GM19043 (cell line): ENCODE results near the gene SULT1E1.

Source experiments
- ATAC-seq: cut with Tn5 transposase; IDR thresholded peaks from one replicate; pipeline ENCODE4 v1.9.1; 2021; ENCODE audit warnings: low read depth; ENCODE audit not compliant: unreplicated experiment

The SULT1E1 gene, protein sequence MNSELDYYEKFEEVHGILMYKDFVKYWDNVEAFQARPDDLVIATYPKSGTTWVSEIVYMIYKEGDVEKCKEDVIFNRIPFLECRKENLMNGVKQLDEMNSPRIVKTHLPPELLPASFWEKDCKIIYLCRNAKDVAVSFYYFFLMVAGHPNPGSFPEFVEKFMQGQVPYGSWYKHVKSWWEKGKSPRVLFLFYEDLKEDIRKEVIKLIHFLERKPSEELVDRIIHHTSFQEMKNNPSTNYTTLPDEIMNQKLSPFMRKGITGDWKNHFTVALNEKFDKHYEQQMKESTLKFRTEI

DNA sequence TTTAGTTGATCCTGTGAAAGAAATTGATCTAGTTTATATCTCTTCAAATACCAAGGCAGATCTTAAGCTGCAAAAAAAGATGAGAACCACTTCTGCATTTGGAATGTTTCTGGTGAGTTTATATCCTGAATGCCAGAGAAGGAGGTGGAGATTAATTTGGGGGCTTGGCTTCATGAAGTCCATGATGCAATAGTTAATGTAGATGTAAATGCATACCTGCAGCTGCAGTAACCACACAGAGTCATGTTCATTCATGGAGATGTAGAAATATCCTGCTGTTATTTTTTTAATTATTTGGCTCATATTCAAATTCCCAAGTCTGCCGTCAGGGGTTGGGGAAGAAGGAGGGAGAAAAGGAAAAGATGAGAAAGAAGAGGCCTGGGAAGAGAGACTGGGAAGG is at the start of gene SULT1E1:
TSS of gene SULT1E1 (minus strand) at position 94 of the 400 bp plus-strand sequence. CDS start 2,501 bp downstream, outside the sequence.
- no peak for ATAC-seq

DNA sequence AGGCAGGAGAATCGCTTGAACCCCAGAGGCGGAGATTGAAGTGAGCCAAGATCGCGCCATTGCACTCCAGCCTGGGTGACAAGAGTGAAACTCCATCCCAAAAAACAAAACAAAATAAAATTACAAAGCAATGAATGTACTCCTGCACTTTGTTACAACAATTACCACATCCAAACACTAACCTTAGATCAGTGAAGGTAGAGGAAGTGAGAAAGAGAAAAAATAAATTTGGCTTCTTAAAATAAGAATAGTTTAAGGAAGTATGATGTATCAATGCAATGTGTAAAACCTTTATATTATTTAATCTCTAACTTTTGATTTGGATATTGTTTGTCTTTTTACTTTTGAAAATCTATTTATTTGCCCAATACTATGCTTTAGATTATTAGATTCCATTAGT is 49.2 kb upstream of the SULT1E1 start:
- peak; percentile 42 for ATAC-seq

DNA sequence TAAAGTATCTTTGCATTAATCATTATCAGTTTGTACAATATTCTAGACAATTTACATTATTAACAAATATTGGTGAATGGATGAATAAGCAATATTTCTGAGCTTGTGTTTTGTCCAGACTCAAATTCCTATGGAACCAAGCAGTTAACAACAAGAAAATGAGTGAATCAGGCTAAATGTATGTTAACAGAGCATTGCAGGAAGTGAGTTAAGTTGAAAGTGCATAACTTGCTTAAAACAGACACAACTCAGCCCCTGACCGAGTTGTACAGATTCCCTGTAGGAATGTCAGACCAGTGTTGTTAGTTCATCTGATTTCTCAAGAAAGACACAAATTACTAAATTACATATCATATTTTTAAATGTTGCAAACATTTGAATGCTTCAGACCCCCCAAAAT is 47.2 kb upstream of the SULT1E1 start:
- no peak for ATAC-seq

DNA sequence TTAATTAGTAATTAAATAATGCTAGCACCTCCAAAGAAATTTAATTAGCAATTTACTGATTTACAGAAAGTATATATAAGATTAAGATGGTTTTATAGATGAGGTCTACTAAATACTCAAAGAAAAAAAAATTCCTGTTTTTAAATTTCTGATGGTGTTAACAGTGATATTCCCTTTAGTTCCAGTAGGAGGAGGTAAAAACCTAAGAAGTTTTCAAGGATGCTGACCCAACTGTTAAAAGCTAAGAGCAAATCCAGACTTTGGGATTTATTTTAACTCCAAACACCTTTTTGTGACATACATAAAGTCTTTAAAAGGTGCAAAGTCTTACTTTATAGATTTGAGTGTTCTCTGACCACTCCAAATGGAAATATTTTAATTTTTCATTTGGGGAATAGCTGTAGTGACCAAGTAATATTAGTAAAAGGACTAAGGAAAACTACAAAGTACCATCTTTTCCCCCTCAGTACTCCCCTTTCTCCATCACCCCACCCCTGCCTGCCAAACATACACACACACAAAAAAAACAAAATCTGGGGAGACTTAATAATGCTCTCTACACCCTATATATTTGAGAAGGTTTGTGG is 36.7 kb upstream of the SULT1E1 start:
- no peak for ATAC-seq

DNA sequence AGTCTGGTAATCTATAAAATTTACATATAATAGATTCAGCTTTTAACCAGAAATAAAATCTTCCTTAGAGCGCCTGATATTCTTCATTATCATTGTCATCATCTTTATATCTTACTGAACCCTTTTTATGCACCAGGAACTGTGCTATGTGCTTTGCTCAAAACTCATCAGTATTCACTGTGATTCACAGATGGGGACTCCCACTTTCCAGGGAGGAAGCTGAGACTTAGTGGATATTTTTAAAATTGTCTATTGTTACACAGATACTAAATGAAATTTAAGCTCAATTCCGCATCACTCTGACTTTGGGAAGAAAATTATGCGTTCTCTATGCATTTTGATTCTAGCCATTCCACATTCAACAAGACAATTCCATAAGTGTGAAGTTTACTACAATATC is 34.8 kb upstream of the SULT1E1 start:
- no peak for ATAC-seq

DNA sequence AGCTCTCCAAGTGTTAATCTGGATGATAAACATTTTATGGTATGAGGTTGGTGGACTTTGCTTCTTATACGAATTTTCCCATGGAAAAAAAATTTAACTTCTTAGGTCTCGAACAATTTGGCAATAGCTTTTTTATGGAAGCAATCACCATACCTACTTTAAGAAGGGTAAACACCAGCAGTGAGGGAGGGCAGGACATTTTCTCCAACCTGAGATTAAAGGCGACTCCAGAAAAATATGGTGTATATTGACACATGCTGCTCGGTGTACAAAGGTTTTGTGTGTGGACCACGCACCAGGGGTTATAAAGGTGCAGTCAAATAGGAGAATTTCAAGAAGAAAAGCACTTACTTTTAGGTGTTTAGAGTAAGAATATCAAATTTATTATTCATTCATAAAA is 34.2 kb upstream of the SULT1E1 start:
- ATAC-seq = no peak

DNA sequence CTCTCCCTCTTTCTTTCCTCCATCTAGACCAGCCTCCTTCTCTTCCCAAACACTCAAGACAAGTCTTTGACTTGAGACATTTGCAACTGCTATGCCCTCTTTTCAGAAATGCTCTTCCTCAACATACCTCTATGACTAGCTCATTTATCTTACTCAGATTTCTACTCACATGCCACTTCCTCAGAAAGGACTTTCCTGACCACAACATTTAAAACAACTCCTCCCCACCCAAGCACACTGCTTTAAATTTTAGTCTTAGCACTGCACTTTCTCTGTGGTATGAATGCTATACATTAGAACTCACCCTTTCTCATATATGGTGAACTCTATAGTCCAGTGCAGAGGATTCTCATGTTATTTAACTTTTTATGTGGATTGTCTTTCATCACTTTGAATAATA is 28.4 kb upstream of the SULT1E1 start:
- no peak for ATAC-seq

DNA sequence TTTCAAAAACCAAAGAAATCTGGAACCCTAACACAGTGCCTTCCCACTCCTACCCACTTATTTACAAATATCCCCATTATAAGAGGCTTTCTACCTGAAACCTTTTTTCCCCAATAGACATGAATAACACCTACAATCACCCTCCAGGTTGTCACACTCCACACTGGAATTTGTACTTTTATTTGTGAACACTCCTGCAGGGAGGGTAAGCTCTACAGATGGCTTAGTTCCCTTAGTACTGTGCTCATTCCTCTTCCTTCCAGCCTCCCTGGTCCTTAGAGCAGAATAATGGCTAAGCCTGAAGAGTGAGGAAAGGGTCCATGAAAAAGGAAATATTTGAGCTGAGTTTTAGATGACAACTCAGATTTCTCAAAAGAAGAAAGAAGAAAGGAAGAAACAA is 22.2 kb upstream of the SULT1E1 start:
- ATAC-seq = no peak

DNA sequence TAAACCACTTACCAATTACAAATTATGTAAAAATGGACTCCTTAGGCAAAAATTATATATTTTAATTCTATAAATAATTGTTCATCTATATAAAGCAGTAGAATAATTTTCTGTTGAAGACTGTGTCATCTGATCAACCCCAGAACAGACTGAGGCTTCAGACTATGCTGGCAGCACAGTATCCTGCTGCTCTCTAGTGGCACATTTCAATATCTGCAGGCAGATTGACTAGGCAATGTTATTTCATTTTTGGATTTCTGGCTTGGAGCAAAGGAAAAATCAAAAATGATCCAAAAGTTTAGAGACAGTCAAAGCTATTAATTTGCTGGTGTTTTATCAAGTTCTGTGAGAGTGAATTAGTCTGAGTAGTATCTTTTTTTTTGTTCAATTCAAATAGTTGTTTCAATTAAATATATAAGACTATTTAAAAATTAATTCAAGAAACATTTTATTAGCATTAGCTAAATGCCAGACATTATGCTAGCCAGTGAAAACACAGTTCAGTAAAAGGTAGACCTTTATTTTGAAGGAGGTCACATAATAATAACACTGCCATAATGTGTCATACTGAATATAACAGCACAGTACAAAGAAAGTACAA is 21.3 kb upstream of the SULT1E1 start:
- peak; percentile 79 for ATAC-seq

DNA sequence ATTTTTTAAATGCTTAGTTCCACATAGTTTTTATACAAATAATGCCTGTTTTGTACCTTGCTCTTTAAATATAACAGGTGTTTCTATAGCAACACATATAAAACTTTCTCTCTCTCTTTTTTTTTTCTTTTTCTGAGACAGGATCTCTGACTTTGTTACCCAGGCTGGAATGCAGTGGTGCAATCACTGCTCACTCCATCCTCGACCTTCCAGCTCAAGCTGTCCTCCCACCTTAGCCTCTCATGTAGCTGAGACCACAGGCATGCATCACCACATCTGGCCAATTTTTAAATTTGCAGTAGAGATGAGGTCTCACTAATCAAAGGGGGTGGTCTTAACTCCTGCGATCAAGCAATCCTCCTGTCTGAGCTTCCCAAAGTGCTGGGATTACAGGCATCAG is 18.3 kb upstream of the SULT1E1 start:
- ATAC-seq = no peak

DNA sequence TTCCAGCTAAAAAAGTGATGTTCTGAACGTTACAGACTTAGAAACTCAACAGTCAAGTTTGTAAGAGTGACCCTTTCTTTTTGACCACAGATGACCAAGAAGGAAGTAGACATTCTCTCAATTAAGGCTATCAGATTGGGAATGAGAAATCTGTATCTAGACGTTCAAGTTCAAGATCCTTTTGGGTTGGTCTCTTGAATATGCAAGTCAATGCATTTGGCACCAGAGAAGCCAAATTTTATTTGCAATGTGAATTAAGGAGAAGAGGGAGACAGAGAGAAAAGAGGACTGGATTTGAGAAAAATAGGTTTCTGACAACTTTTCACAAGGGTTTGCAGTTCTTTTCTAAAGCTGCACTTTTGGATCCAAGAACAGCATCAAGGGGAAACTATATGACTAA is 17.5 kb upstream of the SULT1E1 start:
- no peak for ATAC-seq

DNA sequence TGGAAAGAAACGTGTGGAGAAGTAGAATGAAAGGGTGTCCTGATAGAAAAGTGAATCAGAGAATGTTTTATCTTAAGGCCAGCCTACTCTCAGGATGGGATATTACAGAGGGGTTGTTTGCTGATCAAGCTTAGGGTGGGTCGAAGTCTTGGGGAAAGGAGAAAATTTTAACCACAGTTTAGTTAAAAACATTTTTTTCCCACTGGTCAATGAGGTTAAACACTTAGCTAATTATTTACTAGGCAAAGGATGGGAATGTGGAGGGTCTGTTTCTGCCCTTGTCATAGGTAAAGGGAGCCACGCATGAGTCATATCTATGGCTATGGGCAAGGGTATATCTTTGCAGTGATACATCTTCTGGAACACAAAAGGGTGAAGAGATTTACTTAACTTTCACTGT is 16.1 kb upstream of the SULT1E1 start:
- ATAC-seq = no peak

DNA sequence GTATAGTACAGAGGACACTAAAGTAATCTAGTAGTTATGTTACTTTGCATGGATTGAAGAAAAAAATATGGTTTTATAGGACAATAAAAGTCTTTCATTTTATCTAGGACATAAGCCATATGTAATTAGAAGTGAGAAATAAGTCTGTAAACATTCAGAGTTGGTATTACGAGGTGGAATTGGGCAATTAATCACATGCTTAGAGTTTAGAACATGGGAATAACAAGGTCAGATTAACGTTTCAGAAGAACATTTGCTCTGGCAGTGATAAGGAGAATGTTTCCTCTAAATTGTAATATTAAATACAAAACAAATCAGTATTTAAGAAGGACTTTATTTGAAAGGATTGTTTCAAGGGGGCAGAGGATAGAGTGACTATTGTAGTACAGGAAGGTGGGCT is 15.6 kb upstream of the SULT1E1 start:
- ATAC-seq = no peak

DNA sequence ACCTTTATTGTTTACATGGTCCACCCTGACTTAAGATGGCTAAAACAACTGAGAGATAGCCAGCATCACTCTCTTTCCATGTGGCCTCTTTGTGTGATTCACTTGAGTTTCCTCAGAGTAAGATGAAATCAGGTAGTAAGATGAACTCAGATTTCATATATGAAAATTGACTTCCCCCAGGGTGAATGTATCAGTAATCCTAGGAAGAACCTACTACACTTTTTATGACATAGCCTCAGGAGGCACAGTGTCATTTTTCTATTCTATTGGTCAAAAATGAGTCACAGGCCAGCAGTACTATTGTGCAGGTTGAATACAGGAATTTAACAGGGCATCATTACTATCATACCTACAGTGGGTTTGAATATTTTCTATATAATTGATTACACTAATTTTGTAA is 14.6 kb upstream of the SULT1E1 start:
- no peak for ATAC-seq

DNA sequence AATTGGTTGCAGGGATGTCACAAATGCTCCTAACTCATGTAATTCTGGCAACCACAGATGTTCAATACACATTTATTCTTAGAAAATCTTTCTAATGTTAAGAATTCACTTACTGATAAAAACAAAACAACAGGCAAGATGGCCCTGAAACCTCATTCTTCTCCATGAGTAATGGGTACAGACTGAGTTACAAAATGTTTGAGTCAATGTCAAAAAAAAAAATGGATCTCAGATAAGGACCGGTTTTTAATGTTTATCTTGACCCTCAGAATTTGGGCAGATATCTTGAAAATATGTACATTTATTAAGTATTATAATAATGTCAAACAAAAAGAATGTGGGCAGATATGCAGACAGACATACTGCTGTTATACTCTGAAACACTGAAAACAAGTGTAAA is 1.8 kb upstream of the SULT1E1 start:
- no peak for ATAC-seq

DNA sequence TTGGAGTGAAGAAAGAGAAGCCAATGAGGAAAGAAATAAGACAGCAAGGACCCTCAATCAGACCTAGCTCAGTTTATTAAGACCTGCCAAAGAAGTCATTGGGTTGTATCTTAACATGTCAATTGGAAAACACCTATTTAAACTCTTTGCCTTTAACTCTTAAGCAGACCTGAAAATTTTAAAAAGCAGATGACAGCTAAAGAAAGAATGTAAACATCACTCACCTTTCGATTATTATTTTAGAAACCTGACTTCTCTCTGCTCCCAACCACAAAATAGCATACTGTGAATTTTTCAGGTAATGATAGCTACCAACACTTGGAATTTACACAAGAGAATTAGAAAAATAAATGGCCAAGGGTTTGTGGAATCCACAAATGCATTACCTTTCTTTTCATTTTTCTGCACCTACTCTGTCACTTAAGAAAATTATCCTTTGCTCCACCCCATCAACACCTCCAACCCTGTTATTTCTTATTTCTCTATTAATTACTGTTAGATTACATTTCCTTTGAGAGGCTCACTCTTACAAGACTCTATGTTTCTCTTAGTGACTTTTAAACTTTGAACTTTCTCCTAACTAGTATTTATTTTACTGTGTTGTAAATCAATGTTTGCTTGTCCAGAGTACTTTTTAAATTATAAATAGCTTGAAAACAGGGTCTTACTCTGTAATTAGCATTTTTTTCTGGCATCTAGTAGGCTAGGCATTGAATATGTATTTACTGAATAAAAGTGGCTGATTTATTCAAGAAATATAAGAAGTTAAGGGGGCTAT is 765 bp upstream of the SULT1E1 start:
- no peak for ATAC-seq

DNA sequence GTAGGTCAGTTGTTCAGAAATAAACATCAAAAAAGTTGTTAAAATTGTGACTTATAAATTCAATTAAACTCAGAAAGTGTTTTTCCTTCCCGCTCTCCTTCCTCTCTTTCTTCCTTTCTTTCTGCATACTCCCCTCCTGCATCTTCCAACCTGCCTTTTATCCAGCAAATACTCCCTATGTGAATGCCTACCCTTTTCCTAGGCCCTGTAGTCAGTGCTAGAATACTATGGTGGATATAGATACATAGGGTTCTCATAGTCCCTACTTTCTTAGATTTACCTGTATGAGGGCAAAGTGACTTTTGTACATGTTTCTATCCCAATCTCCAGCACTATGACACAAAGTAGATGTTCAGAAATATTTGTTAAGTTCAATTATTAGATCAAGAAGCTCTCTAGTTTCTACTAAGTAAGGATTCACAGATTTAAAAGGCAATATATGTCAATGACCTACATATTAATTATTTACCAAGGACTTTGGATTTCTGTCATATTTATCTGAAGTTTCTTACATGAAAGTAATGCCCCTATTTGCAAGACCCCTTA is 732 bp downstream of the SULT1E1 start:
- ATAC-seq = no peak

DNA sequence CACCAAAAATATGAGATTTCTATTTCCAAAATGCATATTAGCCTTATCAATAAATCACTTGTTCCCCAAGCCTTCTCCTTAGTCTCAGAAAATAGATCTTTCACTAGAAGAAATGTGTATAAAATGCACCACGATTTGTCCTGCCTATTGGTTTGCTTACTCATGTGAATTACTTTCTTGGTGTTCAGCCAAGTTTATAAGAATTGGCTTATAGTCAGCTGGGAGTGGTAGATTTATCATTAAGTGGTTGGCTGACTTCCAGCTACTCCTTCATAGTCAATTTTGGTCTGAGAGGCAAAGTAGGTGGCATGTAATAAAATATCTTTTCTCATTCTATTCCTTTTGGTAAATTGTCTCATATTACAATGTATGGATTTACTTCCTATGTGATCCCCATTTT is 1.3 kb downstream of the SULT1E1 start:
- ATAC-seq = no peak

DNA sequence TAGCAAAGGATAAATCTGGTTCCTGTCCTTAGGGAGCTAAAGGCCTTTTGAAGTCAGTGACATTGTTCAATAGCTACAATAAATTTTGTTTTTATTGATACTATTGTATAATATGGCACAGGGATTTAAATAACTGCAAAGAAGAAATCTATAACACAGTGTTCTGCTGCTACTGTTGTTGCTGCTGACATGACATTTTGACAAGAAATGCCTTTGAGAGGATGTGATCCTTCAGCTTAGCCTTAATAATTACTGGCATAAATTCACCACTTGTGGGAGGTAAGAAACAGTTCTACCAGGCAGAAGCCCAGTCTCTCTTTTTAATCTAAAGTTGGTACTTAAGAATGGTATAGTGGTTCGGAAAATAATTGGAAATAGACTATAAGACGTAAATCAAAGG is 4.1 kb downstream of the SULT1E1 start:
- ATAC-seq = no peak

DNA sequence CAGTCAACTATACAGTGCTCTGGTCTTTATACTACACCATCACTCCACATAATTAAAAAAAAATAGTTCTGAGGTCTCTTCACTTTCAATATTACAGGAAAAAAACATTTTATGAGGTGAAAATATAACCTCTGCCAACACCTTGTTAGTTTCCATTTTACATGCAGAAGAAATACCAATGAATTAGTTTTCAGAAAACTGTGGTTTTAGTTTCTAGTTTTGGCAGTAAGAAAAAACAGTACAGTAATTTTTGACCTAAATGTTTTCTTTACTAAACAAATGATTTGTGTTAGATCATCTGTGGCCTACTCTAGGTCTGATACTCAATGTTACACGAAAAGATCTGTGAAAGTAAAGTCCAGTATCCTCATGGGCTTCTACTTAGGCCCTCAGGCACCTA is 10.0 kb downstream of the SULT1E1 start:
- peak; percentile 86 for ATAC-seq

DNA sequence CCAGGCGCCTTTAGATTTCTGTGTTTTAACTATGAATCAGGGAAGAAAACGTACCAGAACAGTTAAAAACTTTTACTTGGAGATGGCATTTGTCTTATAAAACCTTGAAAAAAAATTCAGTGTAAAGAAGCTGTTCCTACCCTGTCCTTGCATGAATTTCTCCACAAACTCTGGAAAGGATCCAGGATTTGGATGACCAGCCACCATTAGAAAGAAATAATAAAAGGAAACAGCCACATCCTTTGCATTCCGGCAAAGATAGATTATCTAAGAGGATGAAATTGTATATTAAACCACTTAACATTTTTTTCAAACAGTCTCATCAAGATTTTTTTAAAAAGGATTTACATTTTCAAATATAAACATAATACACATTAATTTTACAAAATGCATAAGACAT is 10.6 kb downstream of the SULT1E1 start:
- no peak for ATAC-seq
